ENCODE measurements around the gene SREK1IP1.

The SREK1IP1 gene

DNA sequence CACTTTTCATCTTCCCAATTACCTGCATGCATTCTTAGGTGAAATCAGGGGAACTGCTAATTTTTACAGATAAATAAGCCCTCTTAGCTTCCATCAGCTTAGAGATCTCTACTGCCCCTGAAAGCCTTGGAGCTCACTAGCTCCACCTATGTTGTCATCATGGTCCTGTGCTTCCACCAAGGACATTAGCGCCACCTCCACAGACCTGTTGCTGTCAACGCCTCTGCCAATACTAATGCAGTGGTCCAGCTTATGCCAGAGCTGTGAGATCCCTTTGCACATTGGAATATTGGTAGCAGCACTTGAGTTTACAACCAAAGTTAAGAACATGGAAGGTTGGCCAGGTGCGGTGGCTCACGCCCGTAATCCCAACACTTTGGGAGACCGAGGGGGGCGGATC is 85.9 kb downstream of the SREK1IP1 start:
- no peak for DNase-seq (ENCODE audit: low spot score)

DNA sequence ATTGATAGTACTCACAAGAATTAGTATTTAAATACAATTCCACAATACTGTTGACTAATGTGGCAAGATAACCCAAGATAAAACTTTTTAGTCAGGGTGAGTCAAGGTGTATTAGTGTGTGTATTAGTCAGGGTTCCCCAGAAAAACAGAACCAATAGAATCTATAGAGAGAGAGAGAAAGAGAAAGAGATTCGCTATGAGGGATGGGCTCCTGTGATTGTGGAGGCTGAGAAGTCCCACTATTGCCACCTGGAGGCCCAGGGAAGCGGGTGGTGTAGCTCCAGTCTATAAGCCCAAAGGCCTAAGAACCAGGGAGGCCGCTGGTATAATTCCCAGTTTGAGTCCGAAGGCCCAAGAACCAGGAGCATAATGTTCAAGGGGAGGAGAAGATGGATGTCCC is 88.2 kb downstream of the SREK1IP1 start:
- DNase-seq (ENCODE audit: low spot score), result no peak

DNA sequence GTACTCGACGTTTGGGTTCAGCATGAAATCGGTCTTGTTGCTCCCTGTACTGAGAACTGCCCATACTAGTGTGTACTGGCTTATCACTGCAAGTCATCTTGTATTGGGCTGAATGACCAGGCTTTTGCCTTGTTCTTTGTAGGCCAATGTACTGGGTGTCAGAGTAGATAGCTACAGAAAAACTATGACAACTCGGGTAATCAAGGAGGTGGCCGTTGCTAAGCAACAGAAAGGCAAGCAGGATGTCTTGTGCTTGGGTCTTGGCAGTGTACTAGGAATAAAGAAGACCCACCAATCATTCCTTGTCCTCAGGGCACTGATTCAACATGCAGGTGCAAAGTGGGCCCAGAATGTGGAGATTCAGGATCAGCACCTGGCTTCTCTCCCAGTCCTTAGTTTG is 90.1 kb downstream of the SREK1IP1 start:
- DNase-seq (ENCODE audit: low spot score), result no peak

DNA sequence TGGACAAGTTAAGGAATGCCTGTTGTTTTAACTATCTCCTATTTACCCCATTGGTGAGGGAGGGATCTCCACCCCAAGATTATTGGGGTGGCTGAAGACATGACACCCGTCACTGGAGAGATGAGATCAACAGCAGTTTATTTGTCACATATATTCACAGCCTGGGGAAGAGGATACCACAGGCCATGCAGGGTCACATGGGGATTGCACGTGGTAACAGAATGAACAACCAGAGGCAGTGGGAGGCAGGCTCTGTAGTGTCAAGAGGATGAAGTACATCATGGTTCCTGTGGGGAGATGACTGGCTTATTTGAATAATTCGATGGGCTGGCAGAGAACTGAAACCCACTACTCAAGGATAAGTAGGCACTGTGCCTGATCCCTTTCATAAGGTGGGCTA is 96.8 kb downstream of the SREK1IP1 start:
- DNase-seq (ENCODE audit: low spot score), result no peak

DNA sequence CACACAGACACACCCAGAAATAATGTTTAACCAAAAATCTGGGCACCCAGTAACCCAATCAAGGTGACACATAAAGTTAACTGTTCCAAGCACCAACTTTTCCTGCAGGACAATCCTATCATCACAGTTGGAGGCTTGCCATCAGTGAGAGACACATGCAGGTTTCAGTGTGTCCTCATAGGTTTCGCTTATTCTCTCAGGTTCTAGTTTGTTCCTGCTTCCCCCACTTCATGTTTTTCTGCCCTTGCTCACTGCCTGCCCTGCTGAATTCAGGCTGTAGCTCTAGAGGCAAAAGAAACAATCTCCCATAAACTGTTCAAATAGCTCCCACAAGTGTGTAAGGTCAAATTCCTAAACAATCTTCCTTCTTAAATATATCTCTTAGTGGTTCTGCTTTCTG is 98.2 kb downstream of the SREK1IP1 start:
- no peak for DNase-seq (ENCODE audit: low spot score)

All from pons (tissue), 1 donor.